WTC11 (cell line): ENCODE data around the gene ZP3.
"Not testable (repeated sequence)": the region's sequence is repeated elsewhere in the genome, so short reads cannot be mapped to it uniquely, and the experiment has no call there.

Experiments used
- CREB1 ChIP-seq: sonication (generic); formaldehyde crosslinking; IDR thresholded peaks from 2 replicates; pipeline ENCODE4 v1.8.0; 2023; ENCODE audit warnings: mild to moderate bottlenecking, missing genetic modification reagents
- CTCF ChIP-seq: fragments of 200-600 bp; IDR thresholded peaks from 2 replicates; pipeline ENCODE4 v1.8.0; 2022; ENCODE audit warnings: antibody characterized with exemption
- ETV6 ChIP-seq: sonication (generic); formaldehyde crosslinking; IDR thresholded peaks from 2 replicates; pipeline ENCODE4 v1.8.1; 2022; ENCODE audit warnings: mild to moderate bottlenecking, missing genetic modification reagents
- NR1H2 ChIP-seq: sonication (generic); formaldehyde crosslinking; IDR thresholded peaks from 2 replicates; pipeline ENCODE4 v1.9.0; 2021; ENCODE audit warnings: mild to moderate bottlenecking, moderate library complexity, missing genetic modification reagents
- PREB ChIP-seq: sonication (generic); formaldehyde crosslinking; IDR thresholded peaks from 2 replicates; pipeline ENCODE4 v1.8.1; 2022; ENCODE audit warnings: mild to moderate bottlenecking, missing genetic modification reagents, moderate library complexity, borderline replicate concordance
- ZNF232 ChIP-seq: sonication (generic); formaldehyde crosslinking; IDR thresholded peaks from 2 replicates; pipeline ENCODE4 v1.8.0; 2022; ENCODE audit warnings: mild to moderate bottlenecking, missing genetic modification reagents

- TF ChIP-seq CTCF; CREB1; ETV6 (CRISPR knock-in tag); ZNF232; NR1H2 (CRISPR knock-in tag); PREB (CRISPR knock-in tag): not testable (repeated sequence)
Observed at GRCh38 chr7:76462271-76462882, 37.6 kb downstream of the ZP3 start.
